ENCODE measurements around the gene C1orf226. TPM values are rescaled to one million over a fixed set of nuclear protein-coding genes. Genes with fewer than 3 reads are reported as not detected.

Gene C1orf226
- total RNA-seq, 1 donor from 2014 or later, result 5.1 TPM

DNA sequence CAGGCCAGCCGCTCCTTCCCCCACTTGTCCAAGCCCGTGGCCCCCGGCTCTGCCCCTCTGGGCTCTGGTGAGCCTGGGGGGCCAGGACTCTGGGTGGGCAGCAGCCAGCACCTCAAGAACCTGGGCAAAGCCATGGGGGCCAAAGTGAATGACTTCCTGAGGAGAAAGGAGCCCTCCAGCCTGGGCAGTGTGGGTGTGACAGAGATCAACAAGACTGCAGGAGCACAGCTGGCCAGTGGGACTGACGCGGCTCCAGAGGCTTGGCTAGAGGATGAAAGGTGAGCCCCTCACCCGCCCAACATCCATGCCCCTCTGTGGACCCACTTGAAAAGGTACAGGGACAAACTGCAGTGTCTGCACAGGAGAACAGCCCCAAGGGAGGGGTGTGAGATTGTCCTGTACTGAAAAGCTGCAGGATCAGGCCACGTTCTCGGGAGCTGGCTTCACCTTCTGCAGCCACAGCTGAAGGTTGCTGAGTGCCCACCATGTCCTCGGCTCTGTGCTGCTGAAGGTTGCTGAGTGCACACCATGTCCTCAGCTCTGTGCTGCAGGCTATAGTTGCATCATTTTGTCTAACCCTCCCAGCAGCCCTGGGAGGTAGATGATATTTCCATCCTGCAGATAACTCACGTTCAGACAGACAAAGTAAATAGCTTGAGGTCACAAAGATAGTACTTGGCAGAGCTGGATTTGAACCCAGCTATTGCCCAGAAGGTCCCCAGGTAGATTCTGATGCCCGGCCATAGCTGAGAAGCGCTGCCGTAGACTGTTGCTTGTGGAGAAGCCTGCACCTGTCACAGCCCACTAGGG, 618 bp downstream of the C1orf226 start:
- Mint-ChIP-seq H3K4me1 (no peaks in the 10 kb centered on the region), H3K27ac (no peak overlapping the region), H3K27me3 (ENCODE audit: low read depth) (no peaks in the 10 kb centered on the region), H3K4me3 (no peak overlapping the region), H3K36me3 (peaks cover 3% of the 10 kb centered on the region), H3K9me3 (no peaks in the 10 kb centered on the region)
- DNase-seq (ENCODE audit: low spot score in 2 of 2, unreplicated experiment in 2 of 2), result no peak
- TF ChIP-seq, protein P1, sequence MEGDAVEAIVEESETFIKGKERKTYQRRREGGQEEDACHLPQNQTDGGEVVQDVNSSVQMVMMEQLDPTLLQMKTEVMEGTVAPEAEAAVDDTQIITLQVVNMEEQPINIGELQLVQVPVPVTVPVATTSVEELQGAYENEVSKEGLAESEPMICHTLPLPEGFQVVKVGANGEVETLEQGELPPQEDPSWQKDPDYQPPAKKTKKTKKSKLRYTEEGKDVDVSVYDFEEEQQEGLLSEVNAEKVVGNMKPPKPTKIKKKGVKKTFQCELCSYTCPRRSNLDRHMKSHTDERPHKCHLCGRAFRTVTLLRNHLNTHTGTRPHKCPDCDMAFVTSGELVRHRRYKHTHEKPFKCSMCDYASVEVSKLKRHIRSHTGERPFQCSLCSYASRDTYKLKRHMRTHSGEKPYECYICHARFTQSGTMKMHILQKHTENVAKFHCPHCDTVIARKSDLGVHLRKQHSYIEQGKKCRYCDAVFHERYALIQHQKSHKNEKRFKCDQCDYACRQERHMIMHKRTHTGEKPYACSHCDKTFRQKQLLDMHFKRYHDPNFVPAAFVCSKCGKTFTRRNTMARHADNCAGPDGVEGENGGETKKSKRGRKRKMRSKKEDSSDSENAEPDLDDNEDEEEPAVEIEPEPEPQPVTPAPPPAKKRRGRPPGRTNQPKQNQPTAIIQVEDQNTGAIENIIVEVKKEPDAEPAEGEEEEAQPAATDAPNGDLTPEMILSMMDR (IDR thresholded peaks at IDR 0.05; ENCODE audit: unreplicated experiment), result no peak

DNA sequence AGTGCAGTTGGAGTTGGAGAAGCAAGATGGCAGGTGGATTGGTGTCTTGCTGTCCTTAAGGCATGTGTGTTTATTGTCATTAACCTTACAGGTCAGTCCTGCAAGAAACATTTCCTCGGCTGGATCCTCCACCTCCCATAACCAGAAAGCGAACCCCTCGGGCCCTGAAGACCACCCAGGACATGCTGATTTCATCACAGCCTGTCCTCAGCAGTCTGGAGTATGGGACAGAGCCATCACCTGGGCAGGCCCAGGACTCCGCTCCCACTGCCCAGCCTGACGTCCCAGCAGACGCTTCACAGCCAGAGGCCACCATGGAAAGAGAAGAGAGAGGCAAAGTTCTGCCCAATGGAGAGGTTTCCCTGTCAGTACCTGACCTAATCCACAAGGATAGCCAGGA, 1.6 kb downstream of the C1orf226 start:
- no peak overlapping the region for H3K27ac Mint-ChIP-seq
- DNase-seq (ENCODE audit: low spot score in 2 of 2, unreplicated experiment in 2 of 2), result no peak
- H3K9me3 Mint-ChIP-seq, result no peaks in the 10 kb centered on the region

DNA sequence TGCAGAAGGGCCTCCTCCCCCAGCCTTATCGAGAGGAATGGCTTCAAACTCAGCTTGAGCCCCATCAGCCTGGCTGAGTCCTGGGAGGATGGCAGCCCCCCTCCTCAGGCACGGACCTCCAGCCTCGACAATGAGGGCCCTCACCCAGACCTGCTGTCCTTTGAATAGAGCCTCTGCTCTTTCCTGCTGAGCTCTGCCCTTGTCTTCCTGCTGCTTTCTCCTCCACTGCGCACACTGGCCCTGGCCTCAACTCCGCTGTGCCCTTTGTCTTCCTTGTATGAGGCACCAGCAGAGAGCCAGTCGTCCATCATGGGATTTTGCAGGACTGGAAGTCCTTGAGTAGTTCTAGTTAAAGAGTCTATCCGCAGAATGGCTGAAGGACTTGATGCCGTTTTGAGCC, 2.0 kb downstream of the C1orf226 start:
- no peaks in the 10 kb centered on the region for H3K27me3 Mint-ChIP-seq (ENCODE audit: low read depth)
- no peak for DNase-seq (ENCODE audit: low spot score in 2 of 2, unreplicated experiment in 2 of 2)
- peaks cover 3% of the 10 kb centered on the region for H3K36me3 Mint-ChIP-seq
- H3K4me3 Mint-ChIP-seq, result no peak overlapping the region
- H3K4me1 Mint-ChIP-seq, result peaks cover 2% of the 10 kb centered on the region
- H3K27ac Mint-ChIP-seq, result no peak overlapping the region
- TF ChIP-seq, protein P1 (IDR thresholded peaks at IDR 0.05; ENCODE audit: unreplicated experiment), result no peak
- no peaks in the 10 kb centered on the region for H3K9me3 Mint-ChIP-seq

More for the DNA sequence above, 1.6 kb downstream of the C1orf226 start:
- Mint-ChIP-seq H3K4me1 (peaks cover 2% of the 10 kb centered on the region), H3K27me3 (ENCODE audit: low read depth) (no peaks in the 10 kb centered on the region), H3K4me3 (no peak overlapping the region), H3K36me3 (peaks cover 3% of the 10 kb centered on the region)
- TF ChIP-seq, protein P1 (IDR thresholded peaks at IDR 0.05; ENCODE audit: unreplicated experiment), result no peak

GRCh38 chr1:162384116-162384515, 2.6 kb downstream of the C1orf226 start:
- Mint-ChIP-seq H3K9me3 (no peaks in the 10 kb centered on the region), H3K27ac (no peak overlapping the region), H3K27me3 (ENCODE audit: low read depth) (peaks cover 4% of the 10 kb centered on the region), H3K4me1 (peaks cover 7% of the 10 kb centered on the region), H3K4me3 (no peak overlapping the region), H3K36me3 (peaks cover 3% of the 10 kb centered on the region)
- TF ChIP-seq, protein P1 (IDR thresholded peaks at IDR 0.05; ENCODE audit: unreplicated experiment), result no peak
- no peak for DNase-seq (ENCODE audit: low spot score in 2 of 2, unreplicated experiment in 2 of 2)

GRCh38 chr1:162384601-162385279, 3.2 kb downstream of the C1orf226 start:
- no peak overlapping the region for H3K4me3 Mint-ChIP-seq
- H3K4me1 Mint-ChIP-seq, result peaks cover 12% of the 10 kb centered on the region
- H3K27me3 Mint-ChIP-seq (ENCODE audit: low read depth), result peaks cover 4% of the 10 kb centered on the region
- H3K9me3 Mint-ChIP-seq, result no peaks in the 10 kb centered on the region
- no peak for DNase-seq (ENCODE audit: low spot score in 2 of 2, unreplicated experiment in 2 of 2)
- TF ChIP-seq, protein P1 (IDR thresholded peaks at IDR 0.05; ENCODE audit: unreplicated experiment), result no peak
- H3K36me3 Mint-ChIP-seq, result peaks cover 3% of the 10 kb centered on the region
- H3K27ac Mint-ChIP-seq, result no peak overlapping the region

Measured in mesothelial cell of epicardium (in vitro differentiated cells).